K562 (cell line): Measurements from ENCODE around the gene PRPF6.

Experiments
- CAMTA2 ChIP-seq: fragments of 250-450 bp; sonication (Bioruptor Pico); conservative IDR thresholded peaks from 2 replicates; pipeline ENCODE4 v1.5.1; 2022
- CHD2 ChIP-seq: IDR thresholded peaks from 2 replicates; pipeline ENCODE4 v1.6.1; 2011; ENCODE audit warnings: low read depth, low read length
- CTCF ChIP-seq, 3 experiments: IDR thresholded peaks in 2 of 3; conservative IDR thresholded peaks in 1 of 3; 2 replicates each; pipeline ENCODE4 v1.5.1; 2011 to 2012; ENCODE audit warnings: low read length in 3 of 3, mild to moderate bottlenecking in 3 of 3, control low read depth in 2 of 3, improper control_type of control experiment in 1 of 3, inconsistent platforms in 1 of 3, low read depth in 1 of 3, mixed read lengths in 1 of 3, moderate library complexity in 1 of 3; ENCODE audit not compliant: insufficient read depth in 2 of 3
- GABPB1 ChIP-seq: sonication (generic); formaldehyde crosslinking; IDR thresholded peaks from 2 replicates; pipeline ENCODE4 v1.8.0; 2022; ENCODE audit warnings: mild to moderate bottlenecking, missing genetic modification reagents
- POLR2AphosphoS5 ChIP-seq: IDR thresholded peaks from 2 replicates; pipeline ENCODE4 v1.6.1; 2011; ENCODE audit warnings: mild to moderate bottlenecking, low read depth, low read length, moderate library complexity; ENCODE audit not compliant: control insufficient read depth, insufficient read depth
- RBBP5 ChIP-seq: fragments of 200-600 bp; sonication (generic); IDR thresholded peaks from 2 replicates; pipeline ENCODE4 v1.6.1; 2012; ENCODE audit warnings: borderline replicate concordance, mild to moderate bottlenecking, low read length, control low read depth, inconsistent platforms; ENCODE audit not compliant: insufficient read depth, poor library complexity, severe bottlenecking
- RNF219 ChIP-seq: fragments of 250-450 bp; sonication (Bioruptor Pico); IDR thresholded peaks from 2 replicates; pipeline ENCODE4 v1.5.0; 2022; ENCODE audit warnings: mild to moderate bottlenecking
- SMARCA4 ChIP-seq: fragments of 450-650 bp; IDR thresholded peaks from 2 replicates; pipeline ENCODE4 v1.6.1; 2016
- ZNF232 ChIP-seq: sonication (generic); formaldehyde crosslinking; IDR thresholded peaks from 2 replicates; pipeline ENCODE4 v1.8.0; 2022; ENCODE audit warnings: mild to moderate bottlenecking, missing genetic modification reagents
- ZNF311 ChIP-seq: fragments of 250-450 bp; sonication (Bioruptor Pico); IDR thresholded peaks from 2 replicates; pipeline ENCODE4 v1.4.0; 2020; ENCODE audit warnings: mild to moderate bottlenecking, moderate library complexity
- TF ChIP-seq, protein P1 (sequence below): sonication (generic); formaldehyde crosslinking; IDR thresholded peaks from 2 replicates; pipeline ENCODE4 v1.8.0; 2022; ENCODE audit warnings: mild to moderate bottlenecking, low read depth, missing genetic modification reagents

DNA sequence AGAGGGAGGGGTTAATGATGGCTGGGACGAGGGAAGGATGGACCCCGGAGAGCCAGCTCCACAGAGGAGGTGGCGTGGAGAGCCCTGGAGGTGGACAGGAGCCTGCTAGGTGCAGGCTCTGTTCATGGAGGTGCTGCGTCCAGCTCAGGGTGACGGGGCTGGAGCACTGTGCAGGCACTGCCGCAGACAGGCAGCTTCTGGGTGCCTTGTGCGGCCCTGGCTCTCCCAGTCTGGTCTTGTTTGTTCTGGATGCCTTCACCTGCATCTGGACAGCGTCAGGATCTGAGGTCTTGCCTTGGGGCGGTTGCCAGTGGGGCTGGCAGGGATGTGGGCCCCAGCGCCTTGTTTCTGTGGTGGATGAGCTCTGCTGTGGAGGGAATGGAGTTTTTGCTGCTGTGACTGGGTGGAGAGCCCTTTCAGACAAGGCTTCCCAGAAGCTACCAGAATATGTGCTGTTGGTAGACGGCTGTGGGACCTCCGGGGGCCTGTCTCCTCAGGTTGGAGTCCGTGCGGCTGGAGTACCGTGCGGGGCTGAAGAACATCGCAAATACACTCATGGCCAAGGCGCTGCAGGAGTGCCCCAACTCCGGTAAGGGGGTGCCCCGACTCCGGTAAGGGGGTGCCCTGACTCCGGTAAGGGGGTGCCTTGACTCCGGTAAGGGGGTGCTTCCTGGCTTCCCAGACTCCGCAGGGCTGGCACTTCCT, 47.2 kb downstream of the PRPF6 start:
- no peak for TF ChIP-seq RBBP5
- no peak for TF ChIP-seq CTCF (IDR thresholded peaks at IDR 0.05 in 2 of 3, conservative IDR thresholded peaks at IDR 0.05 in 1 of 3; ENCODE audit: insufficient read depth in 2 of 3, low read depth in 1 of 3, low read length in 3 of 3)
- TF ChIP-seq, protein P1, sequence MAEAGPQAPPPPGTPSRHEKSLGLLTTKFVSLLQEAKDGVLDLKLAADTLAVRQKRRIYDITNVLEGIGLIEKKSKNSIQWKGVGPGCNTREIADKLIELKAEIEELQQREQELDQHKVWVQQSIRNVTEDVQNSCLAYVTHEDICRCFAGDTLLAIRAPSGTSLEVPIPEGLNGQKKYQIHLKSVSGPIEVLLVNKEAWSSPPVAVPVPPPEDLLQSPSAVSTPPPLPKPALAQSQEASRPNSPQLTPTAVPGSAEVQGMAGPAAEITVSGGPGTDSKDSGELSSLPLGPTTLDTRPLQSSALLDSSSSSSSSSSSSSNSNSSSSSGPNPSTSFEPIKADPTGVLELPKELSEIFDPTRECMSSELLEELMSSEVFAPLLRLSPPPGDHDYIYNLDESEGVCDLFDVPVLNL (CRISPR knock-in tag), result no peak
- no peak for TF ChIP-seq GABPB1 (CRISPR knock-in tag)
- TF ChIP-seq RNF219 (CRISPR knock-in tag), result no peak
- no peak for TF ChIP-seq POLR2AphosphoS5
- no peak for TF ChIP-seq ZNF232 (CRISPR knock-in tag)
- no peak for TF ChIP-seq ZNF311
- TF ChIP-seq SMARCA4, result no peak
- no peak for TF ChIP-seq CAMTA2 (CRISPR knock-in tag)
- no peak for TF ChIP-seq CHD2
